ENCODE data around the gene H3-3A.

The H3-3A gene

DNA sequence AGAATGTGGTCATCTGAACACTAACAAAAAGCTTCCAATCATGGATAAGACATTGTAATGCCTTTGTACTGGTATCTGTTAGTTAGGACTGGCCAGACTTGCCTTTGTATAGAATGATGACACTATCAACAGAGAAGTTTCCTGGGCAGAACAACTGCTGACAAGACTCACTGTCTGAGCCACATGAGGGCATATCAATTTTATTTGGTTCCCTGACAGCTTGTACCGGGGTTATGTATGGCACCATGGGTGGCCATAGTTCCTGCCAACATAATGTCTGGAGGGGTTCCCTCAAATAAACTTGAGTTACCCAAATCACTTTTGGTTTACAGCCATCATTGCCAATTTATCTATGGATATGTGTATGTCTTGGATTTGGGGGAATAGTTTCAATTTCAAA lies 13.6 kb upstream of the H3-3A start:
- H3K27me3 ChIP-seq (ENCODE audit: insufficient read depth, poor library complexity, severe bottlenecking) = no peaks in the 10 kb centered on the region
- H3K4me1 ChIP-seq (ENCODE audit: insufficient read depth, poor library complexity, severe bottlenecking) = no peaks in the 10 kb centered on the region
- H3K27ac ChIP-seq (ENCODE audit: poor library complexity, severe bottlenecking) = no peak overlapping the region
- no peak for ATAC-seq (ENCODE audit: low read depth)
- H3K4me3 ChIP-seq (ENCODE audit: severe bottlenecking) = no peak overlapping the region
- H3K36me3 ChIP-seq (ENCODE audit: low read depth) = no peaks in the 10 kb centered on the region
- DNase-seq (ENCODE audit: low spot score) = no peak
- no peak for TF ChIP-seq CTCF (IDR thresholded peaks at IDR 0.05; ENCODE audit: poor library complexity, severe bottlenecking)
- H3K9me3 ChIP-seq (ENCODE audit: severe bottlenecking) = no peaks in the 10 kb centered on the region

GRCh38 chr1:226050133-226050532 lies 12.4 kb upstream of the H3-3A start:
- no peak overlapping the region for H3K4me3 ChIP-seq (ENCODE audit: severe bottlenecking)
- ATAC-seq (ENCODE audit: low read depth) (no peak), DNase-seq (ENCODE audit: low spot score) (no peak)
- H3K9me3 ChIP-seq (ENCODE audit: severe bottlenecking) = no peaks in the 10 kb centered on the region
- no peaks in the 10 kb centered on the region for H3K27me3 ChIP-seq (ENCODE audit: insufficient read depth, poor library complexity, severe bottlenecking)
- H3K27ac ChIP-seq (ENCODE audit: poor library complexity, severe bottlenecking) = no peak overlapping the region
- H3K4me1 ChIP-seq (ENCODE audit: insufficient read depth, poor library complexity, severe bottlenecking) = no peaks in the 10 kb centered on the region
- H3K36me3 ChIP-seq (ENCODE audit: low read depth) = no peaks in the 10 kb centered on the region
- no peak for TF ChIP-seq CTCF (IDR thresholded peaks at IDR 0.05; ENCODE audit: poor library complexity, severe bottlenecking)

DNA sequence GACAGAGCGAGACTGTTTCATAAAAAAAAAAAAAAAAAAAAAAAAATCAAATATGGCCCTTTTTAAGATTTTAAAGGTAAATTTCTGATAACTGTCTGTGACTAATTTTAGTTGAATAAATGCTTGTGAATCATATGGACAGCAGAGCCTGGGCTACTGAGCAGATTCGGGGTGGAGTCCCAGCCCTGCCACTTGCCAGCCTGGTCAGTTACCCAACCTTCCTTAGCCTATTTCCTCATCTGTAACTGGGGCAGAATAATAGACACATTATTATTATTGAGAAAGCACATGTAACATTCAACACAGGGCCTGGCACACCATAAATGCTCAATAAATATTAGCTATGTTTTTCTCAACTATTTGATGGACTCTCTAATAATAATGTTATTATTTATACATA lies 11.2 kb upstream of the H3-3A start:
- no peak for TF ChIP-seq CTCF (IDR thresholded peaks at IDR 0.05; ENCODE audit: poor library complexity, severe bottlenecking)
- no peaks in the 10 kb centered on the region for H3K36me3 ChIP-seq (ENCODE audit: low read depth)
- H3K9me3 ChIP-seq (ENCODE audit: severe bottlenecking) = no peaks in the 10 kb centered on the region
- DNase-seq (ENCODE audit: low spot score) (no peak), ATAC-seq (ENCODE audit: low read depth) (no peak)
- H3K4me1 ChIP-seq (ENCODE audit: insufficient read depth, poor library complexity, severe bottlenecking) = no peaks in the 10 kb centered on the region
- H3K4me3 ChIP-seq (ENCODE audit: severe bottlenecking) = no peak overlapping the region
- no peak overlapping the region for H3K27ac ChIP-seq (ENCODE audit: poor library complexity, severe bottlenecking)
- no peaks in the 10 kb centered on the region for H3K27me3 ChIP-seq (ENCODE audit: insufficient read depth, poor library complexity, severe bottlenecking)

GRCh38 chr1:226052061-226052460 lies 10.5 kb upstream of the H3-3A start:
- TF ChIP-seq CTCF (IDR thresholded peaks at IDR 0.05; ENCODE audit: poor library complexity, severe bottlenecking) = no peak
- DNase-seq (ENCODE audit: low spot score) (no peak), ATAC-seq (ENCODE audit: low read depth) (no peak)
- no peak overlapping the region for H3K27ac ChIP-seq (ENCODE audit: poor library complexity, severe bottlenecking)
- H3K4me1 ChIP-seq (ENCODE audit: insufficient read depth, poor library complexity, severe bottlenecking) = no peaks in the 10 kb centered on the region
- no peak overlapping the region for H3K4me3 ChIP-seq (ENCODE audit: severe bottlenecking)
- H3K36me3 ChIP-seq (ENCODE audit: low read depth) = no peaks in the 10 kb centered on the region
- H3K9me3 ChIP-seq (ENCODE audit: severe bottlenecking) = no peaks in the 10 kb centered on the region
- no peaks in the 10 kb centered on the region for H3K27me3 ChIP-seq (ENCODE audit: insufficient read depth, poor library complexity, severe bottlenecking)

DNA sequence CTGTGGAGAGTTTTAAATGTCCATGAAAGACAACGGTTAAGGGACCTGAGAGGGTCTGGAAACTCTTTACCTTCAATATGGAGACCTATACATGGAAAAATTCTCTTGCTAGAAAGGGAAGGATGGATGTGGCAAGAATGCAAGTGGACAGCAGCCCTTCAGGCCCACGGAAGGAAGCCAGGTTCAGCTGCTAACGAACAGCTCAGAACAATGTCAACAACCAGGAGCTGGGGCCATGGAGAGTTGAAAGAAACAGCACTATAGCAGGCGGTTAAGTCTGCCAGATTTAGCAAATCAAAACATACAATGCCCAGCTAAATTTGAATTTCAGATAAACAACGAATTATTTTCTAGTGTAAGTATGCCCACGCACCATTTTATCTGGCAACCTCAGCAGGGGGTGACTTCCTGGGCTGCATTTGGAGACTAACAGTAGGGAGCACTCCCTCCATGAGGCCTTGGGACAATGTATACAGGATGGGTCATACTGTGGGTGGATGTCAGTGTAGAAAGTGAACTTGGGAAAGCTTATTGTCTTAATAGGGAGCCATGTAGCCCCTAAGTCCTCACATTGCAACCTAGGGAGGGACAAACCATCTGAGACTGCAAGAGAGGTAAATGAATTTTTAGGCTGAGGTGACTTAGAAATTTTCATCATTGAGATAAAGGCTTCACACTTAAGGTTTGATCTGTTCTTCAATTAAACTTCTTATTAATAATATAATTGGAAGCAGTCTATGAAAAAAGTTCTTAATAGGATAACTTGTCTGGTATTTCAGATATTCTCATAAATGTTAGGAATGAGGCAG lies 7.8 kb upstream of the H3-3A start:
- DNase-seq (ENCODE audit: low spot score) (no peak), ATAC-seq (ENCODE audit: low read depth) (no peak)
- Histone ChIP-seq H3K27me3 (ENCODE audit: insufficient read depth, poor library complexity, severe bottlenecking) (no peaks in the 10 kb centered on the region), H3K4me3 (ENCODE audit: severe bottlenecking) (no peak overlapping the region), H3K9me3 (ENCODE audit: severe bottlenecking) (no peaks in the 10 kb centered on the region), H3K27ac (ENCODE audit: poor library complexity, severe bottlenecking) (no peak overlapping the region), H3K36me3 (ENCODE audit: low read depth) (no peaks in the 10 kb centered on the region), H3K4me1 (ENCODE audit: insufficient read depth, poor library complexity, severe bottlenecking) (no peaks in the 10 kb centered on the region)
- no peak for TF ChIP-seq CTCF (IDR thresholded peaks at IDR 0.05; ENCODE audit: poor library complexity, severe bottlenecking)

Data from RWPE2 (cell line).